ENCODE measurements around the gene THAP4.
A peak's percentile ranks its signal among the peaks of the same experiment; 100 is the strongest.

The THAP4 gene

DNA sequence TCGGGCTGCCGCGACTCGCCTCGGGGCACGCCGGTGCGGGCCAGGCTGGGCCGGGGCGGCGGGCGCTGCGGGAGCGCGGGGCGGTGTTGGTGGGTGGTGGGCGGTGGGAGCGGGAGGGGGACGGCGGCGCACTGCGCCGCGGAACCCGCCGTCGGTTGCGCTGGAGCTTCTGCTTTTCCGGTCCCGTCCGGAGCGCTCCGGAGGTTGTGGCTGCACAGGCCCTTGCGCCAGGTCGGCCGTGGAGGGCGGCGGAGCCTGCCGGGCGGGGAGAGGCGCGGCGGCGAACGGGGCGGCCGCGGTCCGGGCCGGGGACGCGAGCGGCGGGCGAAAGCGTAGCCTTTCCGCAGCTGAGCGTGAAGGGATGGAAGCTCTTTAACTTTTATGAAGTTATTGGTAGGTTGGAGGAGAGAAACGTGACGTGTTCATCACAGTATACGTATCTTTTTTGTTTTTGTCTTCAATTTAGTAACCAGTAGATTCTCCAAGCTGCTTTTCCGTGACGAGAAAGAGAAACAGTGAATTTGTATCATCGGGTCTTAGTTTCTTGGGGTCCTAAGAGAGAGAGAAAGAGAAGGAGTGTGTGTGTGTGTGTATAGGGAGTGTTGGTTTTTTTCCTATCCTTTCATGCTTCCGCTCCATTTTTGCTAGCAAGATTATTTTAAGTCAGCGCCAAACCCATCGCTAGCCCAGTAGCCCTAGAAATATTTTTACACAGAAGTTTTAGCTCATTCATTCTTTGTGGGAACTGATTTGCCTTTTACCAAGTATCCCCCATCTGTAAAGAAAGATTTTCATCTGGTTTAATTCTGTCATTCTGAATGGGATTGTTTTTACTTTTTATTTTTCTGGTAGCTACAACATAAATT, 1.1 kb upstream of the THAP4 start:
- no peak for DNase-seq

DNA sequence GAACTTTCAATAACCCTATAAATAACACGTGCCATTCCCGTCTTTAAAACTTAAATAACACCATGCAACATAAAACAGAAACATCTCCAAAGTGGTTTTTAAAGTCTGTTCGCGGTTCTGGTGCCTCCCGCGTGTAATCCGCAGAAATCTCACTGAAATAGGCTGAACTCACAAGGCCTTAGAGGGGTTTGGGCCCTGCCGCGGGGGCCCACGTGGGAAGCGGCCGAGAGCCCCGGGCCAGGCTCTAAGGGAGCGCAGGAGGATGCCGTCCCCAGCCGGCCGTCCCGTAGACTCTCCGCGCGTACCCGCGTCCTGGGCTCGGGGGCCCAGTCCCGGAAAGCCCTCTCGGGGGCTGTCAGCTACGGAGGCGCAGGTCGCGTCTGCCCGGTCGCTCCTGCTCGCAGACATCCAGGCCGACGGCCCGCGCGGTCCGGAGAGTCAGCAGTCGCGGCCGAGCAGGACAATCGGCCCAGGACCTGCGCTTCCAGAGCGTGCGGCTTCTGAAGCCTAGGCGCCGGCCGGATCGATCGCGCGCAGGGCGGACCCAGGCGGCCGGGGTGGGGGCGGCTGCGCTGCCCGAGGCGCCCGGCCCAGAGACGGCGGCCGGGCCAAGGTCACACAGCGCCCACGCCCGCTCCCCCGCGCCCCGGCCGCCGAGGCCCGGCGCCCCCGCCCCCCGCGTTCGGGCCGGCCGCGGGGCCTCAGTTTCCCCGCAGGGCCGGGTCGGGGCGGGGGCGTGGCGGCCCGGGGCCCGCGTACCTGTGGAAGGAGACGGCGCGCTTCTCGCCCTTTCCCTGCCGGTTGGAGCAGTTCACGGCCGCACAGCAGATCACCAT, 558 bp downstream of the THAP4 start:
- no peak for DNase-seq

DNA sequence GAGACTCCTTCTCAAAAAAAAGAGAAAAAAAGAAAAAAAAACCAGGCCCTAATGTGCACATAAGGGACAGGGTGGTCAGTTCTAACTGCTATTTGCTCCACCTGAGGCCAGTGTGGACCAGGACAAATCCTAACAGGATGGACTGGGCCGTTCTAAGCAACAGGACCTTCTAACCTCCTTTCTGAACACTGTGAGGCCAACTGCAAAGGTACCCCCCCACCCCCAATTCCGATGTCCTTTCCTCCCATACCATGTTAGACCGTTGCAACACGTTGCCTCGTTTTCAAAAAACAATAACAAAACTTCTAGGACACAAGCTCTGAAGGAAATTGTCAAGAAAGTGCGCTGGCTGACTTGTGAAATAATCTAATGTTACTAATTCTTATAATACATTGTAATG, 1.2 kb downstream of the THAP4 start:
- no peak for DNase-seq

DNA sequence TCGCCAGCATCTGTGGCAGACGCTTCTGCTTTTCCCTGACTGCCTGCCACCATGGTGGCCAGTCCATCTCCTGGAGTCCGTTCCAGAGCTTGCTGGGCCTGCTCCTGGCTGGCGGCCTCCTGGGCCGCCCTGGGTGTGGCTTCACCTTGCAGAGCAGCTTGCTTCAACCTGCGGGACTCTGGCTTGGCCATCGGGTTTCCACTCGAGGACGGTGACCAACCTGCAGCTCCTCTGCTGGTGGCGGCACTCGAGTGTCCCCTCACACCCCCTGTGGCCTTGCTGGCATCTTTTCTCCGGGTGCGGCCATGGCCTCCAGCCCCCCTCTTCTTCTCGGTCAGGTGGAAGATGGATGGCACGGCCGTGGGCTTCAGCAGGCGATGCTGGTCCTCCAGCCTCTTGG, 3.4 kb downstream of the THAP4 start:
- DNase-seq: no peak

DNA sequence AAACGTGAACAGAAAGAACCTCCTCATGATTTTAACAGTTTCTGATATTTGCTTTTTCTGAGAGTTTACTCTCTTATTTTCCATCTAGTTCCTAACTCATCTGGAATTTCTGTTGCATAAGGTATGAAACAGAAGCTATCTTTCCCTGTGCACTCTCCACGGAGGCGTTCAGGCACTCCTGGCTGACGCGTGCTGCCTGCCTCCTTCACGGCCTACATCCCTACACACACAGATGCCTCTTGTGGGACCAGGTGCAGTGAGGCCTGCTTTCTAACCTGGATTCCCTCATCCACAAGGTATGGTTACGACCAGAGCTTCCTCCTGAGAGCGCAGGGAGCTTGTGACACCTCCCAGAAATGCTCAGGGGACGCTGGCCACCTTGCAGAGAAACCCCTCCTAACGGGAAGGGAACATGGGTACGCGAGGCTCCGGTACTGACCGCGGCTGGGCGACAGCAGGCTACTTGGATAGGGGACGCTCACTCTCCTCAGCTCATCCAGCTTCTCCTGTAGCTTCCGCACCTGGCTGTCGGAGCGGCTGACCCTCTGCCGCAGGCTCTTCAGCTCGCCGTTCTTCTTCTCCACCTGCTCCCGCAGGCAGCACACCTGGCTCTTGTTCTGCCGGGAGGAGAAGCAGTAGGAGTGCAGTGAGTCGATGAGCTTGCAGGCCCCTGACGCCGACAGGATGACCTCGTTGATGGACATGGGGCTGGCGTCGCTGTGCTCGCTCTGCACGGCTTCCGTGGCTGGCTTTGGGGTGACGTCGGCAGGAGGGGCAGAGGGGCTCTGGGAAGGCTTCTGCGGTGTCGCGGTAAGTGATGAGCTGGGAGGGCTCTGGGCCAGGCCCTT, 4.3 kb downstream of the THAP4 start:
- no peak for DNase-seq

DNA sequence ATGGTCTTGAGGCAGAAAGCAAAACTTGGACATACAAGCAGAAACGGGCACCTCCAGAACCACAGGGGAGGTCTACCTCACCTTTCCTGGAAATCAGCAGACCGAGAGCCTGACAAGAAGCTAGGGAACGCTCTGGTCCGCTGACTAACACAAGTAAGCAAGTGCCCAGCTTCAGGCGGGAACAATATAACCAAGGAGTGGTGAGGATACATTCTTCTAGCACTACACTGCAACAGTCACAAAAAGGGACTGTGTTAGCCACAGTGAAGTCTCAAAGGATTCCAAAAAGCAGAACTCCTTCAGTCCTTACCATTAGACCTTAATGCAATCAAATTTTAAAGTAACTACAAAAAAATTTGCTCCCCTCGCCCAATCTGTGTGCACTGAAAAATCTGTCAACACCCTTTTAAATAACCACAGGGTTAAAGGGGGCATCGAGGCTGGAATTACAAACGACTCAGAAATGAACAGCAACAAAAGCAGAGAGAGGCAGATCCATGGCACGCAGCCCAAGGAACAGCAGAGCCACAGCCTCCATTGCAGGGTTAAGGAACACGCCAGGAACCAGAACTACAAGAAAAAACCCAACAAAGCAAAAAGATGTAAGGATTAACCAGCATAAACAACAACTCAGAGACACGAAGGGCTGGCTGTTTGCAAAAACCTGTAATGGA, 7.1 kb downstream of the THAP4 start:
- no peak for DNase-seq

DNA sequence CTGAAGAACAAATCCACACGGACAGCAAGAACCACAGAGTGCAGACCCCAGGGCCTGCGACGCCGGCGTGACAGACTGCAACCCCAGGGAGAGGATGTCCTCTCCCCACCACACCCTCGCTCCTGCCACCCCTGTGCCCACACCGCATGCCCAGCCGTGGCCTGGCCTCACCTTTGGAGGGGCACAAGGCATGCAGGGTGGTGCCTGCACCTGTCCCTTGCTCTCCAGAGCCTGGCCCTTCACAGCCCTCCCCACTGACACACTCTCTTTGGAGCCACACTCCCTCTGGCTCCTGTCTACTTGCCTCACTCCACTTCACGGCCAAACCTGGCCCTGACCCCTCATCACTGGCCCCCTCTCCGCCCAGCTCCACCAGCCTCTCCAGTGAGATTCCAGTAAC, 9.3 kb downstream of the THAP4 start:
- no peak for DNase-seq

GRCh38 chr2:241620419-241620769, 16.6 kb downstream of the THAP4 start:
- DNase-seq: no peak

GRCh38 chr2:241619597-241620418, 17.1 kb downstream of the THAP4 start:
- no peak for DNase-seq

- no peak for DNase-seq
These were observed 18.1 kb downstream of the THAP4 start for GRCh38 chr2:241618829-241619228.

DNA sequence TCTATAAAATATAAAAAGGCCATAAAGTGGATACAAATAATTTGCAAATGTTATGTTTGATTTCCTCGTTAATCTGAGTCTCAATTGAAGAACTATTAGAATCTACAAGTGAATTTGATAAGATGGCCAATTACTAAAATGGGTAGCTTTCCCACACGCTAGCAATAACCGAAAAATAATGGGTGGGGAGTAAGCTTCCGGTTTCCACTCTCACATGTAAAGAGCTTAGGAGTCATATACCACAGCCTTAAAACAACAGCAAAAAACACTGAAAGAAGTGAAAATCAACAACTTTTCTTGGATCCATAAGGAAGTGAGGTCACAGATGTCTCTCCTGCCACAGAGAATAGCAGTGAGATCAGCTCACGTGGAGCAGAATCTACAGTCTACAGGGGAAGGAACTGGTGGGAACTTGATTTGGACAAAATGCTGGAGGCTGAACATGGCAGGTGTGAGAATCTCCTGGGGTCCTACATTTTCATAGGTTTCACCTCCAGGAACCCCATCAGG, 18.6 kb downstream of the THAP4 start:
- DNase-seq: no peak

DNA sequence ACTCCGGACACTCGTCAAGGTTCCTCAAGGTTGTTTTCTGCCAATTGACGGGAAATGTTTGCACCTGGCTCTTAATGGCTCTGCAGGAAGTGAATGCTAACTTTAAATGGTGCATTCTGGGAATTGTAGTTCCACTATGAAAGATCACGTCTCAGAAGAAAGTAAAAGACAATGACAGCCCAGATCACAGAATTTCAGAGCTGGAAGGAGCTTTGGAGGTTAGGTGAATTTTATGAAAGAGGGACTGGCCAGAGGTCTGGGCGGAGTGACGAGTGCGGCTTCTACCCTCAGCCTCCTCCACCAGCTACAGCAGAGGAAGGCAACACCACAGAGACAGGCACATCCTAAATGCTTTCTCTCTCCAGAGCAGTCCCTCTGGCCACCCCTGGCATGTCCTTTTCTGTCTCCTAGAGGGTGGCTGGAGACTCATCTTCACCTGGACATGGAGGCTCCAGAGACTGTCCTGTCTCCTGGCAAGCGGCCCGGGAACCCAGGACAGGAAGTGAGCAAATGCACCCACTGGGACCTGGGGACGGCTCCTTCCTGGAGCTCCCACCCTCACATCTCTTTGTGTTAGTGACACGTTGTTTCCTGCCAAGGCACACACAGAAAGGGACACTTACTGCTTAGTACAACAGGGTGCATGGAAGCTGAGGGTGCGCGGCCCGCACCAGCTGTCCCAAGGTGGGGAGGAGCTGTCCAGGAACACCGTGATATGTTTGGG, 19.4 kb downstream of the THAP4 start:
- peak; percentile 76 for DNase-seq

DNA sequence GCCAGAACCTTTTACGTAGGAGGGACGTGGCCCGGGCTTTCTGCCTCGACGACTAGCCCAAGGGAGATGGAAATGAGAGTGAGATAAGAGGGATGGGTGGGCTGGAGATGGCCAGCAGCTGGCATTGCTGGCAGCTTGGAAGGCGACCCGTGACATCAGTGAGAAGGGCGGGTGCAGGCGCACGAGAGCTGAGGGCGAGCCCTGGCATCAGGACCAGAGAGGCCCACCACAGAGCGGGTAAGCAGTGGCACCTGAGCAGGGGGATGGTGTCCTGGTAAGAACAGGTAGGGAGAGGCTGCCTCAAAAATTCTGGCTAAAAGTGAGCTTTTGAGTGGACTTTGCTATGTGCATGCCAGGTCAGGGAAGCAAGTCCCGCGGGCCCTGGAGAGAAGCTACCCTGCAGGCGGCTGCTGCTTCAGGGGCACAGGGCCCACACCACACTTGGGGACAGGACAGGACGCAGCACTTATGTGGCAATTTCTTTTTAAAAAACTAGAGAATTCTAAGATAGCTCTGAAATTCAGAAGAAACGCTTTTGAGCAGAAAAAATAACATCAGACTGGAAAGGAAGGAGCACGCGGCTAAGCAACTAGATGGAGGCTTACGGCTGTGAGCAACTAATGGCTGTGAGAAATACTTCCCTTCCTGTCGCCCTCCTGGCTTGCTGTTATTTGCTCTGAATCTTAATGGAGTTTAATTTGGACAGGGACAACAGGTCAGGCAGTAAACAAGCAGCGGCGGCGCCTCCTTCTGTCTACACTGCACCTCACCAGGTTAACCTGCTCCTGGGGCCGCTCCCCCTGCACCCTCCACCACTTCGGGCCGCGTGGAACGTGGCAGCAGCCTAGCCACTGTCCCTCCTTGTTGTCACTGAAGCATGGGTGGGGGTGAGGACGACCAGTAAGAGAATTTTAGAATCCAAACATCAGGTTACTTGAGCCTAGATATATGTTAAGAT, 20.5 kb downstream of the THAP4 start:
- no peak for DNase-seq

DNA sequence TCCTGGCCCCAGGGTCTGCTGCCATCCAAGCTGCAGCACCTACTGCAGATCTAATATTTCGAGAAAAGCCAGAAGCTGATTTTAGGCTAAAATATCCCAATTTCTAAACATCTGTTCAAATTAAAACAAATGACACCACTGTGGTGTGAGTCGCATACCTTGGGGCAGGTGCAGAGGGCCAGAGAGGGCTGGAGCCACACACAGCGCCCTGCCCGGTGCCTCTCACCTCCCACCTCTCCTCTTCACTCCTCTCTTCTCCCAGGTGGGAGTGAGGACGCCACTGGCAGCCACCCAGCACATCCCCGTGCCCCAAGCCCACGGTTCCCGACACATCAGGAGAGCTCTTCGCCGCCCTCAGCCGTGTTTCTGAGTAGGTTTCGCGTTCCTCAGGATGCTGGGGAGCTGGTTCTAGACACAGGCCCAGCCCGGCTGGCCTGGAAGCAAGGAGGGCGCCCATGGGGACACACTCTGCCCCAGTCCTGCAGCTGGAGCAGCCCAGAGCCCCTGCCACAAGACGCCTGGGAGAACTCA, 21.4 kb downstream of the THAP4 start:
- no peak for DNase-seq

DNA sequence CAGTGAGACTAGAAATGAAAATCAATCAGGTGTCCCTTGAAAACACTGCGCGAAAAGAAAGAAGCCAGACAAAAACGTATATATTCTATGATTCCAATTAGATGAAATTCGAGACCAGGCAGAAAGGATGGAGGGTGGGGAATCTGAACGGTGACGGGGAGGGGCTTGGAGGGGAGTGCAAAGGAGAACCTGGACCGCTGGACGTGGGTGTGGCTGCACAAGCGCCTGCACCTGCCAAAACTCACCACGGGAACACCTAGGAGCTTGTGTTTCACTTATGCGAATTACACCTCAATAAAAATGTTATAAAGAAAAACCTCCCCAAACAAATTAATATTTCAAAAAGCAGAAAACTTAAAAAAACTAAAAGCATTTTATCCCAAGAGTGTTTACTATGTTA, 21.9 kb downstream of the THAP4 start:
- DNase-seq: no peak

GRCh38 chr2:241613017-241613780, 23.8 kb downstream of the THAP4 start:
- no peak for DNase-seq

DNA sequence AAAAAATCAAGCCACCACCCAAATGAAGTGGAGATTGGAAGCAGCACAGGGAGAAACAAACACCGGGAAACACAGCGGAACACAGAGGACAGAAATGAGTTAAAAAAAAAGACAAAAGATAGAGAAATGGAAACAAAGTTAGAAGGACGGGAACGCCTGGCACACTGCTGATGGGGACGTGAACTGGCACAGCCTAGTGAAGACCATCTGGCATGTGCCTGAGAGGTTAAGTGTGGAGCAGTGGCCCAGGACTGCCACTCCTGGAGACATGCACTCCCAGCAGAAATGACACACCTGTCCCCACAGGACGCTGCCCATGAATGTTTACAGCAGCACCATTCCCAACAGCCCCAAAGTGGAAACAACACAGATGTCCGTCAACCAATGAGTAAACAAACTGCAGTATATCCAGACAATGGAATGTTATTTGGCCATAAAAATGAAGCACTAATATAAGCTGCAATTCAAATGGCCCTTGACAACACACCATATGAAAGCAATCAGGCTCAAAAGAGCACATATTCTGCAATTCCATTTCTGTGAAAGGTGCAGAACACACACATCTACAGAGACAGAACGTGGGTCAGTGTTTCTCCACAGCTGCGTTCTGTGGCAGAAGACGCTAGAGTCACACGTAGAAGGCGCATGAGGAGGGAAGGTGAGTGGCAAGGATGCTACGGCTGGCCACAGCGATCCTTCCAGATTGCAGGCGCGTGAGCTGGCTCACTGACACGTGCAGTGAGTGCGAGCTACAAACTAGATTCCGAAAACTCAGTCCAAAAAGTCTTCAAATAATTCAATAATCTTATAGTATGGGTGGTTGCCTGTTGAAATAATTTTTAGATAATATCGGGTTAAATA, 24.6 kb downstream of the THAP4 start:
- no peak for DNase-seq

- DNase-seq: no peak
These were observed 25.9 kb downstream of the THAP4 start for GRCh38 chr2:241611062-241611461.

Data from COR-L47 (cell line).